ENCODE results near the gene CNOT6L.

GRCh38 chr4:77777135-77777807, 41.9 kb downstream of the CNOT6L start:
- TF ChIP-seq POLR2AphosphoS5 (IDR thresholded peaks at IDR 0.05; ENCODE audit: low read depth) (no peak), CTCF (IDR thresholded peaks at IDR 0.05; ENCODE audit: insufficient read depth, low read length) (no peak), GABPA (IDR thresholded peaks at IDR 0.05; ENCODE audit: low read depth) (no peak)
